Heart left ventricle (tissue), 13 donors: ENCODE results near the gene WNT3A.

Experiments
- CTCF ChIP-seq, 12 donors: fragments of 200-600 bp; sonication (generic) in 4 of 12; IDR thresholded peaks; one replicate each; pipeline versions ENCODE4 v1.5.0 to v1.8.0; 2018 to 2022; ENCODE audit warnings: antibody characterized with exemption in 12 of 12, mild to moderate bottlenecking in 5 of 12
- POLR2A ChIP-seq, 2 donors: fragments of 450-650 bp; IDR thresholded peaks; one replicate each; pipeline ENCODE4 v1.6.1; 2017; ENCODE audit warnings: antibody characterized with exemption in 2 of 2, mild to moderate bottlenecking in 2 of 2, moderate library complexity in 2 of 2
- donor health status: ischemic (EF 13 %, LVEDD 7.1; RV severe dilation, severe dysfunction).
- donor health status: DM: no; HTN: yes; CAD: no.
- donor health status: DM: no; HTN: no; CAD: no.
- donor health status: ischemic (EF 25% LVEDD 6.9; RV normal size, moderate dysfunction).
- donor health status: ischemic (EF 25% LVEDD 5.7; RV mildly dilated, moderate dysfunction).
- donor health status: ischemic (EF 35%, LVEDD 5.7; RV mildly dilated, moderate dysfunction).
- donor health status: nonischemic (EF 11% LVEDD 7.7; RV severe dilation, severe dysfunction).
- donor health status: DM: yes; HTN: yes; CAD: no.
- donor health status: PGD.
- donor health status: ischemic (EF 29% LVEDD 5.4; RV normal size, mild dysfunction).
- donor health status: nonischemic (EF 23%, LVEDD 6.1; RV moderate dilation, normal function).

DNA sequence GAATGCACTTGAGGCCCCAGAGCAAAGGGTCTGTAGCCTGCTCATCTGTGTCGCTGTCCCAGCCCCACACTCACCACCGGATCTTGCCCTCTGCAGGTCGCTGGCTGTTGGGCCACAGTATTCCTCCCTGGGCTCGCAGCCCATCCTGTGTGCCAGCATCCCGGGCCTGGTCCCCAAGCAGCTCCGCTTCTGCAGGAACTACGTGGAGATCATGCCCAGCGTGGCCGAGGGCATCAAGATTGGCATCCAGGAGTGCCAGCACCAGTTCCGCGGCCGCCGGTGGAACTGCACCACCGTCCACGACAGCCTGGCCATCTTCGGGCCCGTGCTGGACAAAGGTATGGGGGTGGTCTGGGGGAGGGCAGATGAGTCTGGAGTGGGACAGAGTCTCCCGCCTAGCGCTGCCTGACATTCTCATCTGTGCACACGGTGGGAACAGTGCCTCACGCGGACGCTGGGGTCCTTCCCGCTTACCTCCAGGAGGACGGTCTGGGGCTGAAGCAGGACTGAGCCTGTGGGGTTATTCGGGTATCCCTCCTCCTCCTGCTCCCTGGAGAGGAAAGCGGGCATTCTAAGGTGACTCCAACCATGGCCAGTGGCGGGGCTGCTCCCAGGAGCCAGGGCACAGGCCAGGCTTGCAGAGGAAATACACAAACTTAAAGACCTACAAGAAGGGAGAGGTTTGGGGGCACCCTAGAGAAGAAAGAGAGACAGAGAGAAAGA lies 15.9 kb downstream of the WNT3A start:
- no peak for TF ChIP-seq POLR2A (IDR thresholded peaks at IDR 0.05)
- no peak for TF ChIP-seq CTCF (IDR thresholded peaks at IDR 0.05)
